GM19324 (cell line): Measurements from ENCODE around the gene RAET1G.

Source experiments
- ATAC-seq: cut with Tn5 transposase; IDR thresholded peaks from one replicate; pipeline ENCODE4 v1.9.1; 2021; ENCODE audit warnings: mild to moderate bottlenecking, moderate library complexity; ENCODE audit not compliant: unreplicated experiment, low FRiP score

The RAET1G gene

DNA sequence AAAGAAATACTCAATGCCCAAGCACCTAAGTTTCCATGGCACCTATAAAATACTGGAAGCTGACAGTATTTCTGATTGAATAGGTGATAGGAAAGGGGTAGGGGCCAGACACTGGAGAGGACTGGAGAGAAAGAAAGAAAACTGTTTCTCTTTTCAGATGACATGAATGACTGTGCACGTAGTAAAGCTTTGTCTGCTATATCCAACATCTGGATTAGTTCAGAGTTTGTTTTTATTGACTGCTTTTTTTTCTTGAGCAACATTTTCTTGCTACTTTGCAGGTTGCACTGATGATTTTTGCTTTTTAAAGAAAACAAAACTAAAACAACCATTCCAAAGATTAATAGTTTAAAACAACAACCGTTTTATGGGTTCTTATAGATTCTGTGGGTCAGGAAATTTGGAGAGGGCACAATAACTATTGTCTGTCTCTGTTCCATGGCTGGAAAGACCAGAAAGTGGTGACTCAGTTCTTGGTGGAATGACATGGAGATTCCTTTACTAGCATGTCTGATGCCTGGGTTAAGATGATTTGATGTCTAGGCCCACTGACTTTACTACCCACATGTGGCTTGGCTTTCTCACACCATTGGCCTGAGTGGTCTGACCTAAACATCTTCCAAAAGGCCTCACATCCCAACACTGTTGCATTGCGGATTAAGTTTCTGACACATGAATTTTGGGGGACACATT, 46.5 kb downstream of the RAET1G start:
- ATAC-seq = no peak

DNA sequence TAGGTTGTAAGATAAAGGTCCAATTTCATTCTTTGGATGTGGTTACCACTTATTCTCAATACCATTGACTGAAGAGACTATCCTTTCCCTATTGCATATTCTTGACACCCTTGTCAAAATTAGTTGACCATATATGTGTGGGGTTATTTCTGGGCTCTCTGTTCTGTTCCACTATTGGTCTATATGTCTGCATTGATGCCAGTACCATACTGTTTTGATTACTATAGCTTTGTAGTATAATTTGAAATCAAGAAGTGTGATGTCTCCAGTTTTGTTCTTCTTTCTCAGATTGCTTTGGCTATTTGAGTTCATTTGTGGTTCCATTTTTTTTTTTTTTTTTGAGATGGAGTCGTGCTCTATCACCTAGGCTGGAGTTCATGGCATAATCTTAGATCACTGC, 50.7 kb downstream of the RAET1G start:
- ATAC-seq = no peak

DNA sequence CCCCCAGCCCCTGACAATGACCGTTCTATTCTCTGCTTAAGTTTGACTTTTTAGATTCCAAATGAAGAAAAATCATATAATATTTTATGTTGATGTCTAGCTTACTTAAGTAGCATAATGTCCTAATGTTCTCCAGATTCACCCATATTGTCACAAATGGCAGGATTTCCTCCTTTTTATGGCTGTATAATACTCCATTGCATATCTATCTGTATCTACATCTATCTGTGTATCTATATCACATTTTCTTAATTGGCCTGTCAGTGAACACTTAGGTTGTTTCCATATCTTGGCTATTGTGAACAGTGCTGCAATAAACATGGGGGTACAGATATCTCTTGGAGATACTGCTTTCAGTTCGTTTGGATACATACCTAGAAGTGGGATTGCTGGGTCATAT, 51.7 kb downstream of the RAET1G start:
- no peak for ATAC-seq

DNA sequence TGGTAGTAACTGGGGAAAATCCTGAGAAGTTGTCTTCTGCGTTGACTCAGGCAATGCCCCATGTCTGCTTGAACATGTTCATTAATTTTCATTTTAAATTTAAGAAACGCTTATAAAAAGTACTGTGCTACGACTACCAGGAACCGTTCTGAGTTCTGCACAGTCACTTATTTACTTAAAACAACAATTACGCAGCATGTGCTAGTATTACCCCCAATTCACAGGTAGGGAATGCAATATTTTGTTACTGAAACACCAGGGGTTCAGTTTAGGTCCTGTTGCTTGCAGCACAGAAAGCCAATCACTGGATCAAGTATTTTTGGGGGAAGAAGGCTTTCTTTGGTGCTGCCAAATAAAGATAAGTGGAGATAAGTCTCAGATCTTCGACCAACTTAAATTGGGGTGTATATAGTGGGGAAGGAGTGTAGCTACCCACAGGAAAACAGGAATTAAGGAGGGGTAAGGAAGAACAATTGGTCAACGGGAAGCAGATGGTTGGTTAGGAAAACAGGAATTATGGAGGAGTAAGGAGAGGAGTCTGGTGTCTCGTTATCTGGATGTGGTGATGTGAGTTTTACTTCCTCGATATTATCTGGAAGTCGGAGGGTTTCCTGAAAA, 53.5 kb downstream of the RAET1G start:
- no peak for ATAC-seq

DNA sequence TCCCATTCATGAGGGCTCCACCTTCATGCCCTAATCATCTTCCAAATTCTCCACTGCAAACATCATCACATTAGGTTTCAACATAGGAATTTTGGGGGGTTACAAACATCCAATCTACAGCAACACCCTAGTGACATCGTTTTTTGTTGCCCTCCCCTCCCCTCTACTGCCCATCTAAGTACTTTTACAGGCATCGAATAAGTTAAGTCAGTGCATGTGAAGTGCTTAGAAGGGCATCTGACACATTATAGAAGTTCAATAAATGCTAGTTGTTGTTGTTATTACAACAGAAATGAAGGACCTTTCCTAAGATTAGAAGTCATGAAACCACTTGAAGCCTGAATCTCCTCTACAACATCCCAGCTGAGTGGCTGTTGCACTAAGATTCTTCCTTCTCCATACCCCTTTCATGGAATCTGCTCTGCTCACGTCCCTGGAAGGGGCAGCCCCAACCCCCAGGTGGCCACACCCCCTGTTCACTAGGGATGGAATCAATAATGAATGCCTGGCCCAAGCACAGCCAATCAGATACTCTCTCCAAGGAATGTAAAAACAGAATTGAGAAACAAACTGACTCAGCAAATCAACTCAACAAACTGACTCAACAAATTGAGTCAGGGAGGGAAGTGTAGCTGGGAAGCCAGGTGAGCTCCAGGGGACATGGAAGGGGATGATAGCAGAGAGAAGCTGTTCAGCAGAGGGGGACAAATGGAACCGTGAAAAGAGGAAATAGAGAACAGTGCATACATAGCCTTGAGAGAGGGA, 54.9 kb downstream of the RAET1G start:
- ATAC-seq = no peak
